MCF 10A (cell line): ENCODE results near the gene DNAJC11. TPM values are rescaled to one million over a fixed set of nuclear protein-coding genes. Genes with fewer than 3 reads are reported as not detected.
"Not testable (repeated sequence)": the region's sequence is repeated elsewhere in the genome, so short reads cannot be mapped to it uniquely, and the experiment has no call there.

Experiments used
- BruUV-seq: library from RNA; stranded (reverse); fragments of 400-500 nt; replicated peaks from 2 replicates; lab custom pipeline; 2021; lab: Mats Ljungman, UMichigan
- CTCF ChIA-PET: fragments of 300-600 bp; sonication (Branson Sonifier 250); formaldehyde crosslinking; extraction: SDS; loops from one replicate; lab custom pipeline; 2021; ENCODE audit warnings: antibody characterized with exemption, inconsistent platforms; lab: Yijun Ruan, JAX
- POLR2A ChIA-PET: fragments of 300-600, 350-650 bp; sonication (Branson Sonifier 250); formaldehyde crosslinking; extraction: SDS; loops from one replicate; lab custom pipeline; 2020; ENCODE audit warnings: antibody characterized with exemption, inconsistent platforms; lab: Yijun Ruan, JAX
- DNase-seq: peaks from one replicate; pipeline ENCODE4 v3.0.0-alpha.2; 2018; ENCODE audit not compliant: unreplicated experiment
- H3K27ac Mint-ChIP-seq: one replicate; pipeline ENCODE4 v1.8.0; 2022; ENCODE audit warnings: mild to moderate bottlenecking, low read depth, mixed read lengths; ENCODE audit not compliant: unreplicated experiment
- H3K27me3 Mint-ChIP-seq: one replicate; pipeline ENCODE4 v1.8.0; 2022; ENCODE audit warnings: mixed read lengths; ENCODE audit not compliant: insufficient read depth, unreplicated experiment
- H3K36me3 Mint-ChIP-seq: one replicate; pipeline ENCODE4 v1.8.0; 2022; ENCODE audit warnings: mild to moderate bottlenecking, moderate library complexity, mixed read lengths; ENCODE audit not compliant: insufficient read depth, unreplicated experiment
- H3K4me1 Mint-ChIP-seq: one replicate; pipeline ENCODE4 v1.8.0; 2022; ENCODE audit warnings: mixed read lengths; ENCODE audit not compliant: insufficient read depth, unreplicated experiment
- H3K4me3 Mint-ChIP-seq: one replicate; pipeline ENCODE4 v1.8.0; 2022; ENCODE audit warnings: mild to moderate bottlenecking, moderate library complexity, mixed read lengths; ENCODE audit not compliant: unreplicated experiment
- H3K9me3 Mint-ChIP-seq: one replicate; pipeline ENCODE4 v1.8.0; 2022; ENCODE audit warnings: mixed read lengths; ENCODE audit not compliant: unreplicated experiment
- CTCF ChIP-seq: fragments of 200-600 bp; IDR thresholded peaks from one replicate; pipeline ENCODE4 v1.8.0; 2022; ENCODE audit warnings: antibody characterized with exemption, mild to moderate bottlenecking; ENCODE audit not compliant: unreplicated experiment
- intact Hi-C: fragments of 100-400 bp; cut with micrococcal nuclease; formaldehyde crosslinking; loops from 2 replicates; pipeline ENCODE4 v1.14.1; 2022
- total RNA-seq: library from RNA; stranded (reverse); gene quantifications from 2 replicates; pipeline ENCODE4 v1.2.3, GENCODE V29; 2022

Gene DNAJC11
- total RNA-seq, 1 experiment from 2014 or later: 76.1 TPM

- Mint-ChIP-seq H3K27me3 (no peaks in the 10 kb centered on the region), H3K27ac (peak overlapping the region; percentile 90), H3K4me1 (peaks cover 10% of the 10 kb centered on the region), H3K36me3 (peaks cover 21% of the 10 kb centered on the region), H3K4me3 (peak overlapping the region; percentile 83), H3K9me3 (no peaks in the 10 kb centered on the region)
- no peak for DNase-seq
- TF ChIP-seq CTCF: no peak
- ChIA-PET CTCF (interaction anchor here (0.5 to 1.4 kb wide), 22 partner anchors 8 to 755 kb away, joined by 3 to 10 read pairs (median 3); no protein-coding TSS in a partner anchor), POLR2A (interaction anchor here (0.6 to 1.6 kb wide), 15 partner anchors 11 to 1572 kb away, joined by 3 to 16 read pairs (median 3); partner anchors contain the start of gene CAMTA1)
- BruUV-seq: no TSS peak
- intact Hi-C loops: no loop called here
Observed at GRCh38 chr1:6700853-6701436, 671 bp downstream of the DNAJC11 start.

- H3K27me3 Mint-ChIP-seq, intact Hi-C loops, H3K4me1 Mint-ChIP-seq, DNase-seq, BruUV-seq, H3K9me3 Mint-ChIP-seq, H3K27ac Mint-ChIP-seq: not testable (repeated sequence)
- CTCF ChIA-PET: interaction anchor here (0.6 to 1.2 kb wide), 3 partner anchors 9 to 1796 kb away, joined by 3 to 4 read pairs (median 3); no protein-coding TSS in a partner anchor
- POLR2A ChIA-PET: interaction anchor here (0.6 to 1.6 kb wide), 6 partner anchors 10 to 85 kb away, joined by 3 to 5 read pairs (median 3); partner anchors contain the start of gene CAMTA1
- Mint-ChIP-seq H3K4me3 (peak overlapping the region; percentile 83), H3K36me3 (peaks cover 23% of the 10 kb centered on the region)
Observed at GRCh38 chr1:6699915-6700314, 1.7 kb downstream of the DNAJC11 start.

- peaks cover 15% of the 10 kb centered on the region for H3K4me1 Mint-ChIP-seq
Observed at GRCh38 chr1:6695868-6696267, 5.7 kb downstream of the DNAJC11 start.

GRCh38 chr1:6694121-6694713 is 7.4 kb downstream of the DNAJC11 start:
- no peak for TF ChIP-seq CTCF
- peaks cover 45% of the 10 kb centered on the region for H3K36me3 Mint-ChIP-seq
- no peak overlapping the region for H3K4me3 Mint-ChIP-seq
- ChIA-PET POLR2A (no interaction called here), CTCF (interaction anchor here (0.9 kb wide), 1 partner anchor 197 kb away, joined by 4 read pairs; no protein-coding TSS in a partner anchor)
- no peak overlapping the region for H3K27ac Mint-ChIP-seq
- no peaks in the 10 kb centered on the region for H3K27me3 Mint-ChIP-seq
- no peaks in the 10 kb centered on the region for H3K9me3 Mint-ChIP-seq
- peaks cover 5% of the 10 kb centered on the region for H3K4me1 Mint-ChIP-seq
- intact Hi-C loops: no loop called here
- no TSS peak for BruUV-seq
- no peak for DNase-seq

More at GRCh38 chr1:6695868-6696267, 5.7 kb downstream of the DNAJC11 start:
- Mint-ChIP-seq H3K4me3 (no peak overlapping the region), H3K27ac (no peak overlapping the region), H3K9me3 (no peaks in the 10 kb centered on the region), H3K27me3 (no peaks in the 10 kb centered on the region), H3K36me3 (peaks cover 45% of the 10 kb centered on the region)
- DNase-seq: no peak
- CTCF ChIA-PET: interaction anchor here (0.9 kb wide), 1 partner anchor 8 kb away, joined by 3 read pairs; no protein-coding TSS in a partner anchor
- TF ChIP-seq CTCF: no peak
- POLR2A ChIA-PET: no interaction called here
- no TSS peak for BruUV-seq
- intact Hi-C loops: no loop called here
